Colonic mucosa (tissue), 4 donors: ENCODE data around the gene KCND3. TPM values are rescaled to one million over a fixed set of nuclear protein-coding genes. Genes with fewer than 3 reads are reported as not detected.
"Not testable (repeated sequence)": the region's sequence is repeated elsewhere in the genome, so short reads cannot be mapped to it uniquely, and the experiment has no call there.

Experiments used
- DNase-seq: peaks from one replicate; pipeline ENCODE4 v3.0.0-alpha.2; 2020
- H3K27ac ChIP-seq: fragments of 200-600 bp; one replicate; pipeline ENCODE4 v1.8.0; 2021
- H3K27me3 ChIP-seq: fragments of 200-600 bp; one replicate; pipeline ENCODE4 v1.8.0; 2021
- H3K36me3 ChIP-seq: fragments of 200-600 bp; one replicate; pipeline ENCODE4 v1.8.0; 2021
- H3K4me1 ChIP-seq: fragments of 200-600 bp; one replicate; pipeline ENCODE4 v1.8.0; 2021; ENCODE audit warnings: mild to moderate bottlenecking
- H3K4me3 ChIP-seq: fragments of 200-600 bp; one replicate; pipeline ENCODE4 v1.8.0; 2021
- H3K9ac ChIP-seq, 2 donors: one replicate each; pipeline ENCODE4 v1.7.0; 2013; ENCODE audit warnings: control low read depth in 2 of 2, low read depth in 2 of 2, low read length in 2 of 2
- H3K9me3 ChIP-seq: fragments of 200-600 bp; one replicate; pipeline ENCODE4 v1.8.0; 2021
- intact Hi-C: fragments of 100-400 bp; cut with DNase I; formaldehyde crosslinking; loops from one replicate; pipeline ENCODE4 v1.14.1; 2022
- total RNA-seq, 2 donors: library from RNA; stranded (reverse); fragmentation: NEBNext Ultra II Directional in 1 of 2; extraction: Animal tissue kit (Norgen Biotek cat#: 25700) in 1 of 2; gene quantifications; one replicate each; pipeline ENCODE4 v1.2.1, GENCODE V29; 2021
- TF ChIP-seq, protein P1 (sequence below): fragments of 200-600 bp; IDR thresholded peaks from one replicate; pipeline ENCODE4 v1.8.0; 2022; ENCODE audit warnings: antibody characterized with exemption, mild to moderate bottlenecking
- donor health status: healthy.
- donor health status: DM: no; HTN: no; CAD: no.
- donor health status: DM: no; HTN: no; CAD: no.

KCND3 gene
- total RNA-seq, 2 donors from 2014 or later: 0.94 to 3.5 TPM

DNA sequence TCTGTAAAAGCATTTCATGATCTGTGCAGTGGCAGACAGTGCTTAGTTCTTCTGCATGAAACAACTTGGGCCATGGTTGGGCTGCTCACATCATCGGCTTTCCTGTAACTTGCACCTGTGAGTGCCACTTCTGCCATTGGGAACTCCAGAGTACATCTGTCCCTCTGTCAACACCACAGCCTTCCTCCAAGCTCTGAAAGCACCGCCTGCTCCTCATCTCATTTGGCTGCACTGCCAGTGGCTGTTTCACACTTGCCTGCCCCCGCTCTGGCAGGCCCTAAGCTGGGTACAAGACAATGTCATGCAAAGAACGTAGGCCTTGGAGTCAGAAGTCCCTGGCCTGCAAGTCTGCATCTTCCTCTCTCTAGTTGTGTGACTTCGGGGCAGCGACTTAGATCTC, 187.4 kb downstream of the KCND3 start:
- no peaks in the 10 kb centered on the region for H3K9me3 ChIP-seq
- H3K27me3 ChIP-seq: no peaks in the 10 kb centered on the region
- no peak overlapping the region for H3K4me3 ChIP-seq
- DNase-seq: no peak
- no peak overlapping the region for H3K9ac ChIP-seq
- no peaks in the 10 kb centered on the region for H3K4me1 ChIP-seq
- intact Hi-C loops: no loop called here
- H3K27ac ChIP-seq: no peak overlapping the region
- TF ChIP-seq, protein P1, sequence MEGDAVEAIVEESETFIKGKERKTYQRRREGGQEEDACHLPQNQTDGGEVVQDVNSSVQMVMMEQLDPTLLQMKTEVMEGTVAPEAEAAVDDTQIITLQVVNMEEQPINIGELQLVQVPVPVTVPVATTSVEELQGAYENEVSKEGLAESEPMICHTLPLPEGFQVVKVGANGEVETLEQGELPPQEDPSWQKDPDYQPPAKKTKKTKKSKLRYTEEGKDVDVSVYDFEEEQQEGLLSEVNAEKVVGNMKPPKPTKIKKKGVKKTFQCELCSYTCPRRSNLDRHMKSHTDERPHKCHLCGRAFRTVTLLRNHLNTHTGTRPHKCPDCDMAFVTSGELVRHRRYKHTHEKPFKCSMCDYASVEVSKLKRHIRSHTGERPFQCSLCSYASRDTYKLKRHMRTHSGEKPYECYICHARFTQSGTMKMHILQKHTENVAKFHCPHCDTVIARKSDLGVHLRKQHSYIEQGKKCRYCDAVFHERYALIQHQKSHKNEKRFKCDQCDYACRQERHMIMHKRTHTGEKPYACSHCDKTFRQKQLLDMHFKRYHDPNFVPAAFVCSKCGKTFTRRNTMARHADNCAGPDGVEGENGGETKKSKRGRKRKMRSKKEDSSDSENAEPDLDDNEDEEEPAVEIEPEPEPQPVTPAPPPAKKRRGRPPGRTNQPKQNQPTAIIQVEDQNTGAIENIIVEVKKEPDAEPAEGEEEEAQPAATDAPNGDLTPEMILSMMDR: no peak
- H3K36me3 ChIP-seq: no peaks in the 10 kb centered on the region

DNA sequence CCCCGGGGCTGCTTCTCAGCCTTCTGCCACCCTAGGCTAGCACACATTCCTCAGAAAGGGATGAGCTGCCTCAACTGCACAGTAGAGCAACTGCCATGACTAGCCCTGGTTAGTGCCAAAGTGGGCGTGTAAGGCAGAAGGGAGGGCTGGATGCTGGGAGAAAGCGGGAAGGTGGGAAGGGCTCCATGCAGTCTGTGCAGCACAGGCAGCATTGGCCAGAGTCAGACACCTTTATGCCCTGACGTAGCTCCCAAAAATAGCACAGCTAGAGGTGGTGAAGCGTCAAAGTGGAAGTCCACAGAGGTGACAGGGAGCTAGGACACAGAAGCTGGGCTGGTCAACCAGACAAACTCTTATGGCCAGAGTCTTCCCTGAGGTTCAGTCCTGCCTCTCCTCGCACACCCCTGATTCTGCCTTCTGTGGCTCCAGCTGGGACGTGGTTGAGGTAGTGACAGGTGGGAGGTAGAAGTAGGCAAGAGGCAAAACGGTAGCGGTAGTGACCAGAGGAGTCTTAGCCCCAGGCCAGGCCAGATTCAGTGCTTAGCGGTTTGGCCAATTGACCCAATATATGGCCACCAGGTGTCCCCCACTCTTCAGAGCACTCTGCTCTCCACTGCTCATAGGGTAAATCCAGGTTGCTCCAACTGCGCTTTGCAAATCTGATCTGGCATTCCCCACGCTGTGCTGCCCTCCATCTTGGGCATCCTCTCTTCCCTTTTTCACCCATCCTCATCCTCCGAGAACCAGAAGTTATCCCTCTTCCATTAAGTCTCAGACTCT, 188.2 kb downstream of the KCND3 start:
- Histone ChIP-seq H3K27ac (no peak overlapping the region), H3K4me1 (no peaks in the 10 kb centered on the region), H3K36me3 (no peaks in the 10 kb centered on the region), H3K9ac (no peak overlapping the region), H3K4me3 (no peak overlapping the region), H3K9me3 (no peaks in the 10 kb centered on the region), H3K27me3 (no peaks in the 10 kb centered on the region)
- DNase-seq: no peak
- intact Hi-C loops: no loop called here
- TF ChIP-seq, protein P1: no peak

DNA sequence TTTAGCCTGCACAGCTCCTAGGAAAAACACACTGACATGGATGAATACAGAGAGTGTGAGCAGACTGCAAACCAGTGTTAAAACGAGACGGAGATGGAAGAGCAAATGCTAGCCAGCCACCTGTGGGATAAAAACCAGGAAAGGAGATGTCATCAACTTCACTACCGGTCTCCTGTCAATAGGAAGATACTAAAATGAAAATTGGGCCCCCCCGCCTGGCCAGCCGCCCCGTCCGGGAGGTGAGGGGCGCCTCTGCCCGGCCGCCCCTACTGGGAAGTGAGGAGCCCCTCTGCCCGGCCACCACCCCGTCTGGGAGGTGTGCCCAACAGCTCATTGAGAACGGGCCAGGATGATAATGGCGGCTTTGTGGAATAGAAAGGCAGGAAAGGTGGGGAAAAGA, 189.7 kb downstream of the KCND3 start:
- H3K9me3 ChIP-seq, H3K9ac ChIP-seq, H3K36me3 ChIP-seq, DNase-seq, H3K4me1 ChIP-seq, H3K4me3 ChIP-seq, H3K27ac ChIP-seq, H3K27me3 ChIP-seq: not testable (repeated sequence)
- intact Hi-C loops: loop anchor here (10.0 kb wide), 1 partner anchor 535 kb away; no protein-coding TSS in a partner anchor

DNA sequence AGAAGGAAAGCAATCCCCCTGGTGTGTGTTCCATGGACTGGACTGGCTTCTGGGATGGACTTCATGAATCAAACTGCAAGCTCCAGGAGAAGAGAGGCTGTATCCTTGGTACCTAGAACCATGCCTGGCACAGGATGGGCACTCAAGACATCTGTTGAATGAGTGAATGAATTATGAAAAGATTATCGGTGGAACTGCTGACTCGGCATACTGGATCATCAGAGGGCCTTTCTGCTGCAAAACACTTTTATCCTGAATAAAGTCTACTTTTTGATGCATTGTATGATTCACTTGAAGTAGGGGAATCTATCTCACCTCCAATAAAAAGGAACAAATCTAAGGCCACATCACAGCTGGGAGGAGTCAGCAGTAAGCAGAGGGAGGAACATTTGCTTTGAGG, 190.9 kb downstream of the KCND3 start:
- intact Hi-C loops: loop anchor here (10.0 kb wide), 1 partner anchor 536 kb away; no protein-coding TSS in a partner anchor

DNA sequence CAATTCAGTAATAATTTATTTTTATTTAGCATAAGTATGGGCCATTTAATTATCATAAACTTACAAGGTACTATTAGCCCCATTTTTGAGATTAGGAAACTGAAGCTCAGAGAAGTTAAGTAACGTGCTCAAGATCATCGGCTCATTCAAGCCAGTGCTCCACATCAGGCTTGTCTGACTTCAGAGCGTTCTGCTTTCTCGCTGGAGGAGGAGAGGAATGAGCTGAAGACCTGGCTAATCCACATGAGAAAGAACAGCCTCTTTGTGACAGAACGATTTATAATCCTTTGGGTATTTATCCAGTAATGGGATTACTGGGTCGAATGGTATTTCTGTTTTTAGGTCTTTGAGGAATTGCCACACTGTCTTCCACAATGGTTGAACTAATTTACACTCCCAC, 194.1 kb downstream of the KCND3 start:
- Histone ChIP-seq H3K36me3 (no peaks in the 10 kb centered on the region), H3K27me3 (no peaks in the 10 kb centered on the region), H3K4me3 (no peak overlapping the region), H3K27ac (no peak overlapping the region), H3K9ac (no peak overlapping the region), H3K4me1 (no peaks in the 10 kb centered on the region), H3K9me3 (no peaks in the 10 kb centered on the region)
- no peak for DNase-seq
- TF ChIP-seq, protein P1: no peak
- intact Hi-C loops: loop anchor here (10.0 kb wide), 1 partner anchor 539 kb away; no protein-coding TSS in a partner anchor

More for the DNA sequence above, 190.9 kb downstream of the KCND3 start:
- DNase-seq: no peak
- H3K27ac ChIP-seq: no peak overlapping the region
- H3K4me1 ChIP-seq: no peaks in the 10 kb centered on the region
- no peak overlapping the region for H3K4me3 ChIP-seq
- H3K9ac ChIP-seq: no peak overlapping the region
- TF ChIP-seq, protein P1: no peak
- no peaks in the 10 kb centered on the region for H3K9me3 ChIP-seq
- H3K36me3 ChIP-seq: no peaks in the 10 kb centered on the region
- H3K27me3 ChIP-seq: no peaks in the 10 kb centered on the region

DNA sequence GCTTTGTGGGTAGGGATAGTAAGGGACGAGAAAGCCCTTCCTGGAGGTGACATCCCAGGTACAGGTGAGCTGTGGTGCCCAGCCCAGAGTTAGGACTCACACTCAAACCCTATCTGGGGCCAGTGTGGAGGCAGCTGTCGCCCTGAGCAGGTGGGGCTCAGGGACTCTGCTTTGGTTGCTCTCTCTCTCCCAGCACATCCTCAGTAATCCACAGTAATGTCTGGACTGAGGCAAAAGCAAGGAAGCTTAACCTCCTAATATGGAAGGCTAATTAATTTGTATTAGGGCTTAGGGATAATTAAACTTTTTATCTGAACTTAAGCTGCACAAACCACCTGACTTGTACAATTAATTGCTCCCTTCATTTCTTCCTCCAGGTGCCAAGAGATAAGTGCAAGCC, 195.5 kb downstream of the KCND3 start:
- no peaks in the 10 kb centered on the region for H3K27me3 ChIP-seq
- intact Hi-C loops: loop anchor here (10.0 kb wide), 1 partner anchor 541 kb away; no protein-coding TSS in a partner anchor
- no peaks in the 10 kb centered on the region for H3K4me1 ChIP-seq
- no peak overlapping the region for H3K9ac ChIP-seq
- no peaks in the 10 kb centered on the region for H3K36me3 ChIP-seq
- no peak for DNase-seq
- H3K9me3 ChIP-seq: no peaks in the 10 kb centered on the region
- no peak overlapping the region for H3K27ac ChIP-seq
- TF ChIP-seq, protein P1: no peak
- no peak overlapping the region for H3K4me3 ChIP-seq
